Endothelial cell of umbilical vein (primary cell): Measurements from ENCODE around the gene SMURF2.

Experiments used
- POLR2A ChIP-seq: IDR thresholded peaks from 2 replicates; pipeline ENCODE4 v1.6.1; 2012; ENCODE audit warnings: low read depth, mild to moderate bottlenecking, control low read depth, low read length
- TF ChIP-seq, protein P1 (sequence below), 2 donors: IDR thresholded peaks; 1 replicate in 1 of 2; 2 replicates in 1 of 2; pipeline ENCODE4 v1.5.1; 2011; ENCODE audit warnings: low read length in 2 of 2, mild to moderate bottlenecking in 2 of 2, moderate library complexity in 2 of 2, control low read depth in 1 of 2, inconsistent platforms in 1 of 2, low read depth in 1 of 2; ENCODE audit not compliant: insufficient read depth in 1 of 2; ENCODE audit errors: extremely low read depth in 1 of 2

DNA sequence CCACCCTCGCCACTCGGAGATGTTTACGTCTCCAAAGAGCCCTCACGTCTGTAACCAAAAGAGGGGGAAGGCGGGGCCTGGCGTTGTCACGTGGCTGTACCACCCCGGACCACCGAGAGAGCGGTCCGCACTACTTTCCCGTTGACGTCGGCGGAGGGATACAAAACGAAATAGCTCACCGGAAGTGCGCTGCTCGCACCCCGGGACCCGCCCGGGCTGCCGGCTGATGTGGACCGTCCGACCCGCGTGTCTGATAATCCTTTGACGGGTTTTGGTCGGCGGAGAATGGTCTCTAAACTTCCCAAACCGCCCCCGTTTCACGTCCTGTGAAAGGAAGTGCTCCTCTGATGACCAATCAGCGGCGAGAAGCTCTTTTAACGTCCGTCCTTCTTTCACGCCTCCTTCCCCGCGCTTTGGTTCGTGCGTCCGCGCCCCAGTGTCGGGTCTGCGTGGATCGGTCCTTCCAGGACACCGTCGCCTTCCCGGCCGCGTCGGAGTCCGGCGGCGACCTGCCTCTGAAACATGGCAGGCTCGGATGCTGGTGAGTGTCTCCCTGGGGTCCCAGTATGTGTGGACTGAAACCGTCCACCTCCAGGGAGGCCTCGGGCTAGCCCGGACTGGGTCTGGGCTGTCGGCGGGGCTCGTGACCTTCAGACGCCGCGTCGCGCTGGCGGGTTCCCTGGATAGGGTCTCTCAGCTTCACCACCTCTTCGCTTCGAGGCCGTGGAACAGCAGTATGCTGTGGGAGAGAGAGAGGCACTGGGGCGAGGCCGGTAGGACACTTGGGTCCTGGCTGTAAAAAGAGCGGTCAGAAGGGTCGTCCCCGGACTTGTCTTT, 155.3 kb downstream of the SMURF2 start, which contains the start of gene CEP95:
- TF ChIP-seq POLR2A, result peak; percentile 65
- TF ChIP-seq, protein P1, sequence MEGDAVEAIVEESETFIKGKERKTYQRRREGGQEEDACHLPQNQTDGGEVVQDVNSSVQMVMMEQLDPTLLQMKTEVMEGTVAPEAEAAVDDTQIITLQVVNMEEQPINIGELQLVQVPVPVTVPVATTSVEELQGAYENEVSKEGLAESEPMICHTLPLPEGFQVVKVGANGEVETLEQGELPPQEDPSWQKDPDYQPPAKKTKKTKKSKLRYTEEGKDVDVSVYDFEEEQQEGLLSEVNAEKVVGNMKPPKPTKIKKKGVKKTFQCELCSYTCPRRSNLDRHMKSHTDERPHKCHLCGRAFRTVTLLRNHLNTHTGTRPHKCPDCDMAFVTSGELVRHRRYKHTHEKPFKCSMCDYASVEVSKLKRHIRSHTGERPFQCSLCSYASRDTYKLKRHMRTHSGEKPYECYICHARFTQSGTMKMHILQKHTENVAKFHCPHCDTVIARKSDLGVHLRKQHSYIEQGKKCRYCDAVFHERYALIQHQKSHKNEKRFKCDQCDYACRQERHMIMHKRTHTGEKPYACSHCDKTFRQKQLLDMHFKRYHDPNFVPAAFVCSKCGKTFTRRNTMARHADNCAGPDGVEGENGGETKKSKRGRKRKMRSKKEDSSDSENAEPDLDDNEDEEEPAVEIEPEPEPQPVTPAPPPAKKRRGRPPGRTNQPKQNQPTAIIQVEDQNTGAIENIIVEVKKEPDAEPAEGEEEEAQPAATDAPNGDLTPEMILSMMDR (IDR thresholded peaks at IDR 0.05; ENCODE audit: extremely low read depth in 1 of 2, insufficient read depth in 1 of 2, low read depth in 1 of 2, low read length in 2 of 2), result no peak
